GM13977 (cell line): ENCODE data around the gene CTNNBL1.
"Not testable (repeated sequence)": the region's sequence is repeated elsewhere in the genome, so short reads cannot be mapped to it uniquely, and the experiment has no call there.

Experiments used
- DNase-seq: peaks from one replicate; pipeline ENCODE4 v3.0.0; 2012; ENCODE audit warnings: low spot score
- CTCF ChIP-seq: IDR thresholded peaks from 2 replicates; pipeline ENCODE4 v1.5.1; 2012; ENCODE audit warnings: mild to moderate bottlenecking, control low read depth; ENCODE audit not compliant: insufficient read depth; ENCODE audit errors: extremely low read depth, missing control alignments
- in situ Hi-C: fragments of 300-500 bp; cut with MboI; formaldehyde crosslinking; loops from one replicate; pipeline ENCODE4 v1.12.0; 2022; ENCODE audit warnings: low sequenced_read_pairs, low pct_unique_long_range_greater_than_20kb, mixed read lengths, inconsistent platforms; ENCODE audit not compliant: unreplicated experiment

CTNNBL1 gene

GRCh38 chr20:37697314-37697713 is 3.5 kb downstream of the CTNNBL1 start:
- peak; percentile 45 for DNase-seq
- TF ChIP-seq CTCF, result no peak
- in situ Hi-C loops, result no loop called here

GRCh38 chr20:37699202-37699601 is 5.4 kb downstream of the CTNNBL1 start:
- TF ChIP-seq CTCF, result no peak
- in situ Hi-C loops, result no loop called here
- DNase-seq, result no peak

- in situ Hi-C loops, result no loop called here
- TF ChIP-seq CTCF, result no peak
- no peak for DNase-seq
These were observed 6.5 kb downstream of the CTNNBL1 start for GRCh38 chr20:37700301-37700700.

- in situ Hi-C loops, result not testable (repeated sequence)
These were observed 7.8 kb downstream of the CTNNBL1 start for GRCh38 chr20:37701676-37702075.

GRCh38 chr20:37702403-37703034 is 8.7 kb downstream of the CTNNBL1 start:
- DNase-seq, result no peak
- in situ Hi-C loops, result no loop called here
- TF ChIP-seq CTCF, result no peak

More at GRCh38 chr20:37701676-37702075, 7.8 kb downstream of the CTNNBL1 start:
- DNase-seq, result not testable (repeated sequence)

GRCh38 chr20:37703035-37703845 is 9.4 kb downstream of the CTNNBL1 start:
- in situ Hi-C loops, result no loop called here
- no peak for TF ChIP-seq CTCF

GRCh38 chr20:37704955-37705354 is 11.1 kb downstream of the CTNNBL1 start:
- no peak for DNase-seq
- in situ Hi-C loops, result no loop called here
- TF ChIP-seq CTCF, result no peak

More at GRCh38 chr20:37703035-37703845, 9.4 kb downstream of the CTNNBL1 start:
- no peak for DNase-seq
